GM12878 (cell line): ENCODE data around the gene POMT1. TPM values are rescaled to one million over a fixed set of nuclear protein-coding genes. Genes with fewer than 3 reads are reported as not detected.

ENCODE experiments used
- ATAC-seq: fragments of 200-7000 bp; cut with Tn5 transposase; 3 replicates; pipeline ENCODE4 v1.9.1; 2020; ENCODE audit warnings: mild to moderate bottlenecking, moderate library complexity
- BruUV-seq: library from RNA; stranded (reverse); fragments of 400-500 nt; replicated peaks from 2 replicates; lab custom pipeline; 2021; lab: Mats Ljungman, UMichigan
- CTCF ChIA-PET: fragments of 300-600 bp; sonication (Branson Sonifier 250); formaldehyde crosslinking; extraction: SDS; loops from one replicate; lab custom pipeline; 2021; ENCODE audit warnings: inconsistent platforms; lab: Yijun Ruan, JAX
- POLR2A ChIA-PET: fragments of 350-600 bp; formaldehyde crosslinking; extraction: SDS; loops from one replicate; lab custom pipeline; 2021; ENCODE audit warnings: inconsistent platforms; lab: Charles Lee
- RAD21 ChIA-PET: fragments of 300-600 bp; sonication (Branson Sonifier 250); formaldehyde crosslinking; loops from one replicate; lab custom pipeline; 2023; ENCODE audit warnings: antibody characterized with exemption; ENCODE audit not compliant: unreplicated experiment; lab: Charles Lee
- SMC1A ChIA-PET: fragments of 300-600 bp; sonication (Branson Sonifier 250); formaldehyde crosslinking; loops from one replicate; lab custom pipeline; 2023; ENCODE audit not compliant: unreplicated experiment, uncharacterized antibody; lab: Charles Lee
- DNase-seq: peaks from one replicate; pipeline ENCODE4 v3.0.0-alpha.2; 2011; ENCODE audit warnings: low read depth, low spot score
- FAIRE-seq: peaks from 3 replicates; lab custom pipeline; 2011; peaks lifted over from hg19 to GRCh38; lab: Jason Lieb, UNC
- H2AFZ ChIP-seq: 2 replicates; pipeline ENCODE4 v1.6.0; 2011; ENCODE audit warnings: low read depth, low read length, control low read depth; ENCODE audit not compliant: control insufficient read depth
- H3K27ac ChIP-seq: 2 replicates; pipeline ENCODE4 v1.5.1; 2011; ENCODE audit warnings: control low read depth; ENCODE audit not compliant: control insufficient read depth, insufficient read depth
- H3K27me3 ChIP-seq, 2 experiments: replicated peaks in 1 of 2; 2 replicates each; pipeline versions ENCODE4 v1.6.0 to v1.6.1; 2011; ENCODE audit warnings: low read length in 1 of 2; ENCODE audit not compliant: control insufficient read depth in 2 of 2, insufficient read depth in 2 of 2
- H3K36me3 ChIP-seq, 2 experiments: 2 replicates each; pipeline ENCODE4 v1.5.1; 2011; ENCODE audit warnings: low read length in 1 of 2; ENCODE audit not compliant: control insufficient read depth in 2 of 2, insufficient read depth in 2 of 2
- H3K4me1 ChIP-seq: 2 replicates; pipeline ENCODE4 v1.6.1; 2011; ENCODE audit warnings: mild to moderate bottlenecking, low read length, moderate library complexity, mixed read lengths; ENCODE audit not compliant: control insufficient read depth, insufficient read depth
- H3K4me2 ChIP-seq: 2 replicates; pipeline ENCODE4 v1.6.0; 2011; ENCODE audit warnings: control low read depth; ENCODE audit not compliant: control insufficient read depth, insufficient read depth
- H3K4me3 ChIP-seq: fragments of 200-600 bp; sonication (generic); 2 replicates; pipeline ENCODE4 v1.5.1; 2016
- H3K79me2 ChIP-seq: 2 replicates; pipeline ENCODE4 v1.6.0; 2011; ENCODE audit warnings: low read length; ENCODE audit not compliant: control insufficient read depth, insufficient read depth
- H3K9ac ChIP-seq: 2 replicates; pipeline ENCODE4 v1.8.0; 2011; ENCODE audit warnings: low read length, control low read depth, mixed read lengths; ENCODE audit not compliant: control insufficient read depth, insufficient read depth
- H3K9me3 ChIP-seq: replicated peaks from 3 replicates; pipeline ENCODE4 v1.5.1; 2011; ENCODE audit warnings: mild to moderate bottlenecking, low read length; ENCODE audit not compliant: control insufficient read depth, insufficient read depth
- H4K20me1 ChIP-seq: 2 replicates; pipeline ENCODE4 v1.6.0; 2011; ENCODE audit not compliant: control insufficient read depth, insufficient read depth
- ATF7 ChIP-seq: fragments of 450-650 bp; IDR thresholded peaks from 2 replicates; pipeline ENCODE4 v1.6.1; 2016; ENCODE audit warnings: low read depth, mild to moderate bottlenecking
- BCL11A ChIP-seq: IDR thresholded peaks from 2 replicates; pipeline ENCODE4 v1.6.1; 2011; ENCODE audit warnings: low read depth, low read length
- CBFB ChIP-seq: IDR thresholded peaks from 2 replicates; pipeline ENCODE4 v1.6.1; 2016; ENCODE audit warnings: antibody characterized with exemption, low read depth
- CREM ChIP-seq: IDR thresholded peaks from 2 replicates; pipeline ENCODE4 v1.6.1; 2014; ENCODE audit warnings: antibody characterized with exemption, low read depth
- CTCF ChIP-seq, 3 experiments: IDR thresholded peaks in 2 of 3; conservative IDR thresholded peaks in 1 of 3; 2 replicates each; pipeline ENCODE4 v1.5.1; 2011; ENCODE audit warnings: low read depth in 3 of 3, low read length in 3 of 3, mild to moderate bottlenecking in 3 of 3, control low read depth in 2 of 3, moderate library complexity in 2 of 3, inconsistent platforms in 1 of 3, mixed read lengths in 1 of 3; ENCODE audit not compliant: control insufficient read depth in 2 of 3, insufficient read depth in 1 of 3; ENCODE audit errors: extremely low read depth in 1 of 3
- FOS ChIP-seq: IDR thresholded peaks from 3 replicates; pipeline ENCODE4 v1.6.1; 2011; ENCODE audit warnings: borderline replicate concordance; ENCODE audit not compliant: insufficient read length; ENCODE audit errors: extremely low read depth
- GABPA ChIP-seq: IDR thresholded peaks from 2 replicates; pipeline ENCODE4 v1.6.1; 2014; ENCODE audit warnings: antibody characterized with exemption, low read depth, mild to moderate bottlenecking, inconsistent platforms
- GATAD2B ChIP-seq: fragments of 450-650 bp; conservative IDR thresholded peaks from 2 replicates; pipeline ENCODE4 v1.6.1; 2017; ENCODE audit warnings: low read depth, mild to moderate bottlenecking, moderate library complexity
- IRF4 ChIP-seq: IDR thresholded peaks from 2 replicates; pipeline ENCODE4 v1.6.1; 2011; ENCODE audit warnings: low read depth, low read length
- SMARCA5 ChIP-seq: fragments of 450-650 bp; IDR thresholded peaks from 2 replicates; pipeline ENCODE4 v1.6.1; 2017; ENCODE audit warnings: mild to moderate bottlenecking
- SUPT20H ChIP-seq: IDR thresholded peaks from 2 replicates; pipeline ENCODE4 v1.6.1; 2011; ENCODE audit warnings: low read depth, mild to moderate bottlenecking, low read length, moderate library complexity, borderline replicate concordance; ENCODE audit not compliant: control insufficient read depth
- WRNIP1 ChIP-seq: IDR thresholded peaks from 2 replicates; pipeline ENCODE4 v1.6.1; 2011; ENCODE audit warnings: low read depth, low read length, improper control_type of control experiment, borderline replicate concordance
- ZNF687 ChIP-seq: fragments of 450-650 bp; IDR thresholded peaks from 2 replicates; pipeline ENCODE4 v1.6.1; 2017; ENCODE audit warnings: mild to moderate bottlenecking, moderate library complexity
- in situ Hi-C: fragments of 300-500 bp; cut with MboI; formaldehyde crosslinking; loops from 9 replicates; pipeline ENCODE4 v1.14.3; 2018; ENCODE audit warnings: mixed read lengths
- intact Hi-C: fragments of 100-400 bp; cut with micrococcal nuclease; formaldehyde crosslinking; loops from one replicate; pipeline ENCODE4 v1.14.2; 2022; ENCODE audit not compliant: unreplicated experiment
- polyA plus RNA-seq, 11 experiments: library from polyadenylated mRNA; depleted of rRNA in 4 of 11; unstranded in 6 of 11; stranded (reverse) in 5 of 11; fragments of >200 nt; fragmentation: Nextera tagmentation in 4 of 11; fragmentation: Illumina TruSeq in 1 of 11; extraction: Ambion mirVana in 4 of 11; extraction: Trizol in 1 of 11; gene quantifications; 1 replicate in 1 of 11; 2 replicates in 10 of 11; pipeline versions ENCODE4 v1.2.1 to v1.2.3, GENCODE V29; 2011 to 2016; ENCODE audit warnings: inconsistent platforms in 2 of 11, missing spikeins in 2 of 11, low read depth in 1 of 11
- total RNA-seq, 4 experiments: library from RNA; depleted of rRNA in 3 of 4; stranded (reverse); fragments of >200 nt in 3 of 4; fragmentation: Illumina TruSeq in 1 of 4; extraction: Trizol in 1 of 4; gene quantifications; 2 replicates each; pipeline versions ENCODE4 v1.2.1 to v1.2.3, GENCODE V29; 2013 to 2021

Gene POMT1
- total and polyA plus RNA-seq, 10 of the 15 experiments (the other 5 are each of a cell fraction or from before 2014, with no cell fraction given) = 1.2 to 19.2 (median 12.6) TPM

DNA sequence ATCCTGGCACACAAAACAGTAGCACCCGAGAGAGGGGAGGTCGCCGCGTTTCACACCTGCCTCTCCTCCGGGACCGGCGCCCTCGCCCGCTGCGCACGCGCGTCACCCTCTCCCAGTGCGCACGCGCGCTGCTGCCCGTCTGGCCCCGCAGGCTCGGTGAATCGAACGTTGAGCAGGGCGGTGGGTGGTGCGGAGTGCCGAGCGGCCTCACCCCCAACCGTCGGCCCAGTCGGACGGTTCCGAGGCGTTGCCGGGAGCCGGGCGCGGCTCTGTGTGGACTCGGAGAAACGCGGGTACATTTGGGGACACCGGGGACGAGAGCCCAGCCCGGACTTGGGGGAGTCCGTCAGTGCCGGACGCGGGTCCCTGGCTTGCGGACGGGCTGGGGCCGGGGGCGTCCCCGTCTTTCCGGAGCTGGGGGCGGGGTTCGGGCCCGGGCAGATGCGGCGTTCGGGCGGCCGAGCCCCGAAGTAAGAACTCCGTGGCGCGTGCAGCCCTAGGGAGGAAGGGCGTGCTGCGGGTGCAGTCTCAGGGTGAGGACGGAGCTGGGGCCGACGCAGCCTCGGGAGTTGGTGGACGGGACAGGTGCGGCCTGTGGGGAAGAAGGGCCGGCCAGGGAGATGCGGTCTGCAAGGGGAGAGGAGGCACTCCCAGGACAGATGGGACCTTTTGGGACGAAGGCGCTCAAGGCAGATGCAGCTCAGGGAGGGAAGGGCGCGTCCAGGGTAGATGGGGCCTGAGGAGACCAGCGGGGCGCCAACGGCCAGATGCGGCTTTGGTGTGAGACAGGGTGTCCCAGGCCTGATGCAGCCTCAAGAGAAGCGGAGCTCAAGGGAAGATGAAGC lies at the start of gene POMT1 (continued):
- TF ChIP-seq GATAD2B = peak; percentile 92
- TF ChIP-seq BCL11A = no peak
- TF ChIP-seq CBFB = no peak
- TF ChIP-seq GABPA = no peak
- no peak for TF ChIP-seq WRNIP1
- TF ChIP-seq ZNF687 = peak; percentile 58
- 0 out of 2 replicates have a peak, but pooled peaks have one; percentile 34 for TF ChIP-seq CREM
- TF ChIP-seq IRF4 = 0 out of 2 replicates have a peak, but pooled peaks have one; percentile 26

- intact Hi-C loops (no loop called here), in situ Hi-C loops (no loop called here)
- ChIA-PET CTCF (no interaction called here), POLR2A (no interaction called here), RAD21 (no interaction called here), SMC1A (no interaction called here)
- Histone ChIP-seq H4K20me1 (0 out of 2 replicates have a peak, but pooled peaks cover 4% of the 10 kb centered on the region), H3K27me3 (no peaks in the 10 kb centered on the region), H2AFZ (no peak overlapping the region), H3K9me3 (no peaks in the 10 kb centered on the region), H3K4me1 (no peaks in the 10 kb centered on the region), H3K27ac (no peak overlapping the region), H3K4me2 (no peak overlapping the region), H3K79me2 (peaks cover 1% of the 10 kb centered on the region), H3K36me3 (peaks cover 19 to 47% of the 10 kb centered on the region in 2 experiments), H3K9ac (no peak overlapping the region), H3K4me3 (no peak overlapping the region)
- FAIRE-seq (no peak), DNase-seq (no peak), ATAC-seq (no peak)
- TSS peak; percentile 37 for BruUV-seq
- TF ChIP-seq ATF7 (no peak), SMARCA5 (no peak), SUPT20H (no peak), FOS (no peak), CTCF (IDR thresholded peaks at IDR 0.05 in 2 of 3, conservative IDR thresholded peaks at IDR 0.05 in 1 of 3; ENCODE audit: control insufficient read depth in 2 of 3, extremely low read depth in 1 of 3, insufficient read depth in 1 of 3, low read depth in 3 of 3, low read length in 3 of 3) (no peak)
- TF ChIP-seq, all 136 proteins: peak for 0
These were observed 48.7 kb upstream of the POMT1 start for GRCh38 chr9:131454028-131454427.
